Endothelial cell of umbilical vein (primary cell): ENCODE measurements around the gene SRGAP1. TPM values are rescaled to one million over a fixed set of nuclear protein-coding genes. Genes with fewer than 3 reads are reported as not detected.

Experiments
- BruUV-seq: library from RNA; stranded (reverse); fragments of 400-500 nt; replicated peaks from 2 replicates; lab custom pipeline; 2021; lab: Mats Ljungman, UMichigan
- CTCF ChIA-PET: fragments of 300-600, 350-600 bp; sonication (Branson Sonifier 250); formaldehyde crosslinking; loops from one replicate; lab custom pipeline; 2021; ENCODE audit warnings: antibody characterized with exemption, inconsistent platforms; lab: Charles Lee
- POLR2A ChIA-PET: fragments of 300-600, 350-600 bp; sonication (Branson Sonifier 250); formaldehyde crosslinking; loops from one replicate; lab custom pipeline; 2021; ENCODE audit warnings: antibody characterized with exemption, inconsistent platforms; lab: Charles Lee
- DNase-seq: peaks from one replicate; pipeline ENCODE4 v3.0.0-alpha.2; 2011; ENCODE audit warnings: low read depth, low spot score
- FAIRE-seq: peaks from 2 replicates; lab custom pipeline; 2011; peaks lifted over from hg19 to GRCh38; lab: Jason Lieb, UNC
- H2AFZ ChIP-seq: 2 replicates; pipeline ENCODE4 v1.6.0; 2012; ENCODE audit warnings: low read depth, low read length, control low read depth, inconsistent platforms
- H3K27ac ChIP-seq: 2 replicates; pipeline ENCODE4 v1.5.1; 2011; ENCODE audit warnings: low read depth, mild to moderate bottlenecking, control low read depth, low read length, moderate library complexity; ENCODE audit not compliant: insufficient read depth
- H3K27me3 ChIP-seq, 2 experiments: 2 replicates each; pipeline versions ENCODE4 v1.6.0 to v1.6.1; 2011; ENCODE audit warnings: low read length in 2 of 2, mixed read lengths in 1 of 2; ENCODE audit not compliant: control insufficient read depth in 2 of 2, insufficient read depth in 2 of 2
- H3K36me3 ChIP-seq, 2 experiments: 2 replicates in 1 of 2; 3 replicates in 1 of 2; pipeline ENCODE4 v1.5.1; 2011; ENCODE audit warnings: low read length in 2 of 2, mild to moderate bottlenecking in 1 of 2, moderate library complexity in 1 of 2; ENCODE audit not compliant: control insufficient read depth in 2 of 2, insufficient read depth in 2 of 2; ENCODE audit errors: extremely low read depth in 1 of 2
- H3K4me1 ChIP-seq: 3 replicates; pipeline ENCODE4 v1.5.1; 2011; ENCODE audit warnings: mild to moderate bottlenecking, low read length; ENCODE audit not compliant: control insufficient read depth, insufficient read depth; ENCODE audit errors: extremely low read depth
- H3K4me2 ChIP-seq: 2 replicates; pipeline ENCODE4 v1.6.1; 2011; ENCODE audit warnings: low read length, control low read depth, mixed read lengths; ENCODE audit not compliant: insufficient read depth
- H3K4me3 ChIP-seq, 3 experiments: fragments of 200-600 bp in 1 of 3; sonication (generic), shearing (Covaris generic) in 1 of 3; replicated peaks in 1 of 3; 2 replicates each; pipeline ENCODE4 v1.5.1; 2011 to 2016; ENCODE audit warnings: control low read depth in 3 of 3, low read length in 3 of 3, mild to moderate bottlenecking in 2 of 3, inconsistent platforms in 1 of 3, low read depth in 1 of 3, moderate library complexity in 1 of 3; ENCODE audit not compliant: insufficient read depth in 1 of 3
- H3K79me2 ChIP-seq: 2 replicates; pipeline ENCODE4 v1.6.0; 2012; ENCODE audit warnings: low read length, inconsistent platforms; ENCODE audit not compliant: control insufficient read depth, insufficient read depth
- H3K9ac ChIP-seq: replicated peaks from 2 replicates; pipeline ENCODE3; 2011; ENCODE audit warnings: low read length, control low read depth; ENCODE audit not compliant: insufficient read depth; ENCODE audit errors: extremely low read depth
- H3K9me1 ChIP-seq: replicated peaks from 3 replicates; pipeline ENCODE4 v1.6.0; 2011; ENCODE audit warnings: mild to moderate bottlenecking, low read length; ENCODE audit not compliant: control insufficient read depth, insufficient read depth; ENCODE audit errors: extremely low read depth
- H3K9me3 ChIP-seq: replicated peaks from 2 replicates; pipeline ENCODE4 v1.5.1; 2012; ENCODE audit warnings: low read length, inconsistent platforms; ENCODE audit not compliant: control insufficient read depth, insufficient read depth
- H4K20me1 ChIP-seq: replicated peaks from 2 replicates; pipeline ENCODE3; 2011; ENCODE audit warnings: mild to moderate bottlenecking, low read length; ENCODE audit not compliant: control insufficient read depth, insufficient read depth; ENCODE audit errors: extremely low read depth
- EZH2 ChIP-seq: IDR thresholded peaks from 2 replicates; pipeline ENCODE4 v1.6.1; 2012; ENCODE audit warnings: borderline replicate concordance, low read depth, mild to moderate bottlenecking, moderate library complexity, low read length, inconsistent platforms; ENCODE audit not compliant: severe bottlenecking
- FOS ChIP-seq: IDR thresholded peaks from 2 replicates; pipeline ENCODE4 v1.6.1; 2011; ENCODE audit warnings: mild to moderate bottlenecking, low read length, moderate library complexity, borderline replicate concordance; ENCODE audit not compliant: insufficient read depth
- GATA2 ChIP-seq: IDR thresholded peaks from 2 replicates; pipeline ENCODE4 v1.7.0; 2011; ENCODE audit warnings: low read depth, mild to moderate bottlenecking, moderate library complexity, mixed read lengths, low read length; ENCODE audit not compliant: insufficient read length, insufficient read depth
- JUN ChIP-seq: IDR thresholded peaks from 2 replicates; pipeline ENCODE4 v1.6.1; 2011; ENCODE audit warnings: borderline replicate concordance, low read depth; ENCODE audit not compliant: insufficient read length, insufficient read depth
- MAX ChIP-seq: IDR thresholded peaks from 2 replicates; pipeline ENCODE4 v1.6.1; 2011; ENCODE audit not compliant: insufficient read depth, insufficient read length
- MYC ChIP-seq: IDR thresholded peaks from one replicate; pipeline ENCODE4 v1.6.1; 2011; ENCODE audit warnings: mild to moderate bottlenecking, low read depth, low read length
- POLR2A ChIP-seq: IDR thresholded peaks from 2 replicates; pipeline ENCODE4 v1.6.1; 2012; ENCODE audit warnings: low read depth, mild to moderate bottlenecking, control low read depth, low read length
- POLR2AphosphoS5 ChIP-seq: IDR thresholded peaks from 2 replicates; pipeline ENCODE4 v1.6.1; 2012; ENCODE audit warnings: low read depth, mild to moderate bottlenecking, control low read depth, low read length, moderate library complexity; ENCODE audit not compliant: insufficient read depth
- dilution Hi-C: fragments of 300-500 bp; cut with MboI; formaldehyde crosslinking; loops from one replicate; pipeline ENCODE4 v1.15.0; 2019; ENCODE audit warnings: low sequenced_read_pairs; ENCODE audit not compliant: extremely low pct_ligation_motif_present
- intact Hi-C: fragments of 100-400 bp; cut with micrococcal nuclease; formaldehyde crosslinking; loops from one replicate; pipeline ENCODE4 v1.10.0; 2022
- polyA plus RNA-seq, 4 experiments: library from polyadenylated mRNA; depleted of rRNA in 3 of 4; stranded (reverse) in 3 of 4; unstranded in 1 of 4; fragments of >200 nt; gene quantifications; 2 replicates each; pipeline versions ENCODE4 v1.2.1 to v1.2.3, GENCODE V29; 2011 to 2012; ENCODE audit warnings: missing spikeins in 1 of 4
- total RNA-seq: library from RNA; stranded (reverse); gene quantifications from 2 replicates; pipeline ENCODE4 v1.2.3, GENCODE V29; 2021
- TF ChIP-seq, protein P1 (sequence below), 2 donors: IDR thresholded peaks; 1 replicate in 1 of 2; 2 replicates in 1 of 2; pipeline ENCODE4 v1.5.1; 2011; ENCODE audit warnings: low read length in 2 of 2, mild to moderate bottlenecking in 2 of 2, moderate library complexity in 2 of 2, control low read depth in 1 of 2, inconsistent platforms in 1 of 2, low read depth in 1 of 2; ENCODE audit not compliant: insufficient read depth in 1 of 2; ENCODE audit errors: extremely low read depth in 1 of 2

SRGAP1 gene
- total and polyA plus RNA-seq, 2 donors (not counting 3 experiments of a cell fraction or from before 2014, with no cell fraction given): 4.9 to 16.3 TPM

DNA sequence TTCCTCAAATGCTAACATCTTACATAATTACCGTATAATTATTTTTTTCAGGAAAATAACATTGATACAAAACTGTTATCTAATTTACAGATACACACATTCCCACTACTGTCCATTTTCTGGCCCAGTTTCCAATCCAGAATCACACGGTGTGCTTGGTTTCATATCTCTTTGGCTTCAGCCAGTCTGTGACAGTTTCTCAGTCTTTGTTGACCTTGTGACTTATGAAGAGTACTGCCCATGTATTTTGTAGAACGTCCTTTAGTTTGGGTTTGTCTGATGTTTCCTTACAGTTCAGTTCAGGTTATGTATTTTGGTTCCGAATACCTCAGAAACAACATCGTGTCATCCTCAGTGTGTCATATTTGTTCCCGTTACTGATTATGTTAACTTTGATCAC is 48.6 kb upstream of the SRGAP1 start:
- Histone ChIP-seq H4K20me1 (no peaks in the 10 kb centered on the region), H3K9me1 (no peaks in the 10 kb centered on the region), H2AFZ (no peak overlapping the region), H3K4me3 (no peak overlapping the region), H3K4me1 (no peaks in the 10 kb centered on the region), H3K9ac (no peak overlapping the region), H3K36me3 (no peaks in the 10 kb centered on the region), H3K27me3 (no peaks in the 10 kb centered on the region), H3K9me3 (no peaks in the 10 kb centered on the region), H3K4me2 (no peak overlapping the region), H3K27ac (no peak overlapping the region), H3K79me2 (no peaks in the 10 kb centered on the region)
- no peak for TF ChIP-seq FOS
- TF ChIP-seq POLR2A: no peak
- no peak for TF ChIP-seq POLR2AphosphoS5
- TF ChIP-seq GATA2: no peak
- TF ChIP-seq, protein P1, sequence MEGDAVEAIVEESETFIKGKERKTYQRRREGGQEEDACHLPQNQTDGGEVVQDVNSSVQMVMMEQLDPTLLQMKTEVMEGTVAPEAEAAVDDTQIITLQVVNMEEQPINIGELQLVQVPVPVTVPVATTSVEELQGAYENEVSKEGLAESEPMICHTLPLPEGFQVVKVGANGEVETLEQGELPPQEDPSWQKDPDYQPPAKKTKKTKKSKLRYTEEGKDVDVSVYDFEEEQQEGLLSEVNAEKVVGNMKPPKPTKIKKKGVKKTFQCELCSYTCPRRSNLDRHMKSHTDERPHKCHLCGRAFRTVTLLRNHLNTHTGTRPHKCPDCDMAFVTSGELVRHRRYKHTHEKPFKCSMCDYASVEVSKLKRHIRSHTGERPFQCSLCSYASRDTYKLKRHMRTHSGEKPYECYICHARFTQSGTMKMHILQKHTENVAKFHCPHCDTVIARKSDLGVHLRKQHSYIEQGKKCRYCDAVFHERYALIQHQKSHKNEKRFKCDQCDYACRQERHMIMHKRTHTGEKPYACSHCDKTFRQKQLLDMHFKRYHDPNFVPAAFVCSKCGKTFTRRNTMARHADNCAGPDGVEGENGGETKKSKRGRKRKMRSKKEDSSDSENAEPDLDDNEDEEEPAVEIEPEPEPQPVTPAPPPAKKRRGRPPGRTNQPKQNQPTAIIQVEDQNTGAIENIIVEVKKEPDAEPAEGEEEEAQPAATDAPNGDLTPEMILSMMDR (IDR thresholded peaks at IDR 0.05; ENCODE audit: extremely low read depth in 1 of 2, insufficient read depth in 1 of 2, low read depth in 1 of 2, low read length in 2 of 2): no peak
- no peak for TF ChIP-seq MAX
- TF ChIP-seq JUN: no peak
- no peak for TF ChIP-seq EZH2
- no peak for TF ChIP-seq MYC
- dilution Hi-C loops (no loop called here), intact Hi-C loops (no loop called here)
- BruUV-seq: no TSS peak
- DNase-seq: no peak
- ChIA-PET POLR2A (no interaction called here), CTCF (no interaction called here)
- FAIRE-seq: no peak
